ENCODE data around the gene AATF. TPM values are rescaled to one million over a fixed set of nuclear protein-coding genes. Genes with fewer than 3 reads are reported as not detected.

AATF gene
- total and polyA plus RNA-seq, 2 of the 8 experiments (the other 6 are each of a cell fraction or from before 2014, with no cell fraction given): 20.1 to 62.8 TPM

DNA sequence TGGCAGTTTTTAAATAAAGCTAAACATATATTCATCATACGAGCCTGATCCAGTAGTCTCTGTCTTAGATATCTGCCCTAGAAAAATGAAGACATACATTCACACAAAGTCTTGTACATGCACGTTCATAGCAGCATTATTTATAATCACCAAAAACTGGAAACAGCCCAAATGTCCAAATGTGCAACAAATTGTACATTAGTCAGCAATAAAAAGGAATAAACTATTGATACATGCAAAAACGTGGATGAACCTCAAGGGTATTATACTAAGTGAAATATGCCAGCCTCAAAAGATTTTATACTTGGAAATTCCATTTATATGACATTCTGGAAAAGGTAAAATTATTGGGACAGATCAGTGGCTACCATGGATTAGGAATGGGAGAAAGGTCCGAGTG is 22.8 kb downstream of the AATF start (continued):
- TF ChIP-seq CHD1 (IDR thresholded peaks at IDR 0.05; ENCODE audit: low read depth, low read length) (no peak), CREB1 (IDR thresholded peaks at IDR 0.05) (no peak), TBP (IDR thresholded peaks at IDR 0.05; ENCODE audit: low read depth, low read length) (no peak), CEBPB (IDR thresholded peaks at IDR 0.05; ENCODE audit: low read depth, low read length) (no peak), EZH2 (IDR thresholded peaks at IDR 0.05; ENCODE audit: low read depth, low read length, severe bottlenecking) (no peak)

Measured in H1 (cell line).